ENCODE data around the gene STX8.
"Not testable (repeated sequence)": the region's sequence is repeated elsewhere in the genome, so short reads cannot be mapped to it uniquely, and the experiment has no call there.

The STX8 gene

GRCh38 chr17:9571201-9571600, 4.4 kb downstream of the STX8 start:
- Mint-ChIP-seq H3K4me1 (ENCODE audit: low read depth) (peaks cover 33% of the 10 kb centered on the region), H3K9me3 (no peaks in the 10 kb centered on the region), H3K27me3 (no peaks in the 10 kb centered on the region), H3K4me3 (no peak overlapping the region), H3K27ac (no peak overlapping the region), H3K36me3 (ENCODE audit: low read depth) (peaks cover 48% of the 10 kb centered on the region)
- no peak for DNase-seq

- H3K36me3 Mint-ChIP-seq (ENCODE audit: low read depth): peaks cover 55% of the 10 kb centered on the region
- H3K4me1 Mint-ChIP-seq (ENCODE audit: low read depth): peaks cover 41% of the 10 kb centered on the region
- H3K4me3 Mint-ChIP-seq: no peak overlapping the region
- no peak overlapping the region for H3K27ac Mint-ChIP-seq
- H3K9me3 Mint-ChIP-seq: no peaks in the 10 kb centered on the region
- no peak for DNase-seq
- no peaks in the 10 kb centered on the region for H3K27me3 Mint-ChIP-seq
Measured at GRCh38 chr17:9568957-9569588, 6.5 kb downstream of the STX8 start.

- H3K4me3 Mint-ChIP-seq: no peak overlapping the region
- peaks cover 40% of the 10 kb centered on the region for H3K4me1 Mint-ChIP-seq (ENCODE audit: low read depth)
Measured at GRCh38 chr17:9568004-9568403, 7.6 kb downstream of the STX8 start.

GRCh38 chr17:9566739-9567138, 8.9 kb downstream of the STX8 start:
- Mint-ChIP-seq H3K27ac (peak overlapping the region; percentile 83), H3K4me1 (ENCODE audit: low read depth) (peaks cover 44% of the 10 kb centered on the region), H3K36me3 (ENCODE audit: low read depth) (peaks cover 70% of the 10 kb centered on the region)
- not testable (repeated sequence) for H3K27me3 Mint-ChIP-seq, H3K9me3 Mint-ChIP-seq, H3K4me3 Mint-ChIP-seq, DNase-seq

More at GRCh38 chr17:9568004-9568403, 7.6 kb downstream of the STX8 start:
- no peak for DNase-seq
- Mint-ChIP-seq H3K9me3 (no peaks in the 10 kb centered on the region), H3K27ac (peak overlapping the region; percentile 83), H3K27me3 (no peaks in the 10 kb centered on the region), H3K36me3 (ENCODE audit: low read depth) (peaks cover 63% of the 10 kb centered on the region)

GRCh38 chr17:9566067-9566466, 9.6 kb downstream of the STX8 start:
- Mint-ChIP-seq H3K9me3 (no peaks in the 10 kb centered on the region), H3K4me1 (ENCODE audit: low read depth) (peaks cover 44% of the 10 kb centered on the region), H3K27me3 (no peaks in the 10 kb centered on the region), H3K27ac (peak overlapping the region; percentile 38), H3K4me3 (no peak overlapping the region), H3K36me3 (ENCODE audit: low read depth) (peaks cover 70% of the 10 kb centered on the region)
- no peak for DNase-seq

- H3K36me3 Mint-ChIP-seq (ENCODE audit: low read depth): peaks cover 58% of the 10 kb centered on the region
- H3K4me3 Mint-ChIP-seq: no peak overlapping the region
- peaks cover 41% of the 10 kb centered on the region for H3K4me1 Mint-ChIP-seq (ENCODE audit: low read depth)
- no peak for DNase-seq
- H3K27me3 Mint-ChIP-seq: no peaks in the 10 kb centered on the region
- no peaks in the 10 kb centered on the region for H3K9me3 Mint-ChIP-seq
- H3K27ac Mint-ChIP-seq: no peak overlapping the region
Measured at GRCh38 chr17:9564104-9564503, 11.5 kb downstream of the STX8 start.

GRCh38 chr17:9557857-9558256, 17.8 kb downstream of the STX8 start:
- no peaks in the 10 kb centered on the region for H3K9me3 Mint-ChIP-seq
- H3K4me3 Mint-ChIP-seq: no peak overlapping the region
- no peak for DNase-seq
- H3K27ac Mint-ChIP-seq: no peak overlapping the region
- no peaks in the 10 kb centered on the region for H3K27me3 Mint-ChIP-seq
- peaks cover 6% of the 10 kb centered on the region for H3K4me1 Mint-ChIP-seq (ENCODE audit: low read depth)
- peaks cover 40% of the 10 kb centered on the region for H3K36me3 Mint-ChIP-seq (ENCODE audit: low read depth)

GRCh38 chr17:9557161-9557755, 18.4 kb downstream of the STX8 start:
- Mint-ChIP-seq H3K4me1 (ENCODE audit: low read depth) (peaks cover under 1% of the 10 kb centered on the region), H3K36me3 (ENCODE audit: low read depth) (peaks cover 35% of the 10 kb centered on the region), H3K27ac (no peak overlapping the region), H3K9me3 (no peaks in the 10 kb centered on the region), H3K4me3 (no peak overlapping the region), H3K27me3 (no peaks in the 10 kb centered on the region)
- DNase-seq: no peak

GRCh38 chr17:9554715-9555114, 20.9 kb downstream of the STX8 start:
- H3K27ac Mint-ChIP-seq; H3K27me3 Mint-ChIP-seq; H3K9me3 Mint-ChIP-seq; H3K4me3 Mint-ChIP-seq; H3K4me1 Mint-ChIP-seq (ENCODE audit: low read depth): not testable (repeated sequence)
- peaks cover 33% of the 10 kb centered on the region for H3K36me3 Mint-ChIP-seq (ENCODE audit: low read depth)
- DNase-seq: peak; percentile 36

- Mint-ChIP-seq H3K4me1 (ENCODE audit: low read depth) (peaks cover 9% of the 10 kb centered on the region), H3K9me3 (no peaks in the 10 kb centered on the region), H3K4me3 (no peak overlapping the region), H3K27ac (no peak overlapping the region), H3K36me3 (ENCODE audit: low read depth) (peaks cover 39% of the 10 kb centered on the region), H3K27me3 (no peaks in the 10 kb centered on the region)
- DNase-seq: no peak
Measured at GRCh38 chr17:9553596-9553995, 22.0 kb downstream of the STX8 start.

- H3K27me3 Mint-ChIP-seq: no peaks in the 10 kb centered on the region
- peaks cover 38% of the 10 kb centered on the region for H3K36me3 Mint-ChIP-seq (ENCODE audit: low read depth)
Measured at GRCh38 chr17:9553181-9553580, 22.4 kb downstream of the STX8 start.

GRCh38 chr17:9549215-9549614, 26.4 kb downstream of the STX8 start:
- H3K36me3 Mint-ChIP-seq (ENCODE audit: low read depth): peaks cover 24% of the 10 kb centered on the region
- H3K4me3 Mint-ChIP-seq: no peak overlapping the region
- no peak for DNase-seq
- H3K4me1 Mint-ChIP-seq (ENCODE audit: low read depth): peaks cover 9% of the 10 kb centered on the region
- no peaks in the 10 kb centered on the region for H3K27me3 Mint-ChIP-seq
- no peaks in the 10 kb centered on the region for H3K9me3 Mint-ChIP-seq
- peak overlapping the region; percentile 12 for H3K27ac Mint-ChIP-seq

More at GRCh38 chr17:9553181-9553580, 22.4 kb downstream of the STX8 start:
- Mint-ChIP-seq H3K4me1 (ENCODE audit: low read depth) (peaks cover 9% of the 10 kb centered on the region), H3K27ac (no peak overlapping the region), H3K9me3 (no peaks in the 10 kb centered on the region), H3K4me3 (no peak overlapping the region)
- DNase-seq: no peak

- no peaks in the 10 kb centered on the region for H3K27me3 Mint-ChIP-seq
- peaks cover 4% of the 10 kb centered on the region for H3K4me1 Mint-ChIP-seq (ENCODE audit: low read depth)
- H3K27ac Mint-ChIP-seq: no peak overlapping the region
- no peak overlapping the region for H3K4me3 Mint-ChIP-seq
- peaks cover 42% of the 10 kb centered on the region for H3K36me3 Mint-ChIP-seq (ENCODE audit: low read depth)
- DNase-seq: no peak
- H3K9me3 Mint-ChIP-seq: no peaks in the 10 kb centered on the region
Measured at GRCh38 chr17:9544221-9544620, 31.4 kb downstream of the STX8 start.

- Mint-ChIP-seq H3K4me1 (ENCODE audit: low read depth) (no peaks in the 10 kb centered on the region), H3K4me3 (no peak overlapping the region), H3K9me3 (no peaks in the 10 kb centered on the region), H3K27me3 (no peaks in the 10 kb centered on the region), H3K36me3 (ENCODE audit: low read depth) (peaks cover 43% of the 10 kb centered on the region), H3K27ac (no peak overlapping the region)
- no peak for DNase-seq
Measured at GRCh38 chr17:9541718-9542117, 33.9 kb downstream of the STX8 start.

GRCh38 chr17:9538626-9539025, 37.0 kb downstream of the STX8 start:
- Mint-ChIP-seq H3K27me3 (no peaks in the 10 kb centered on the region), H3K27ac (no peak overlapping the region), H3K4me1 (ENCODE audit: low read depth) (no peaks in the 10 kb centered on the region), H3K9me3 (no peaks in the 10 kb centered on the region), H3K36me3 (ENCODE audit: low read depth) (peaks cover 35% of the 10 kb centered on the region), H3K4me3 (no peak overlapping the region)
- DNase-seq: no peak

Measured in activated T-cell treated with anti-CD3 and anti-CD28 coated beads, Interleukin-2, amount 50 U/mL, for 24 hours (primary cell).